NCI-H146 (cell line): ENCODE data around the gene MARCHF3.
"Not testable (repeated sequence)": the region's sequence is repeated elsewhere in the genome, so short reads cannot be mapped to it uniquely, and the experiment has no call there.

Source experiments
- DNase-seq: peaks from one replicate; lab custom pipeline; 2025; lab: John Stamatoyannopoulos, UW

Gene MARCHF3

GRCh38 chr5:126917918-126918614, 112.3 kb downstream of the MARCHF3 start:
- peak; percentile 92 for DNase-seq

GRCh38 chr5:126915496-126915895, 114.9 kb downstream of the MARCHF3 start:
- no peak for DNase-seq

DNA sequence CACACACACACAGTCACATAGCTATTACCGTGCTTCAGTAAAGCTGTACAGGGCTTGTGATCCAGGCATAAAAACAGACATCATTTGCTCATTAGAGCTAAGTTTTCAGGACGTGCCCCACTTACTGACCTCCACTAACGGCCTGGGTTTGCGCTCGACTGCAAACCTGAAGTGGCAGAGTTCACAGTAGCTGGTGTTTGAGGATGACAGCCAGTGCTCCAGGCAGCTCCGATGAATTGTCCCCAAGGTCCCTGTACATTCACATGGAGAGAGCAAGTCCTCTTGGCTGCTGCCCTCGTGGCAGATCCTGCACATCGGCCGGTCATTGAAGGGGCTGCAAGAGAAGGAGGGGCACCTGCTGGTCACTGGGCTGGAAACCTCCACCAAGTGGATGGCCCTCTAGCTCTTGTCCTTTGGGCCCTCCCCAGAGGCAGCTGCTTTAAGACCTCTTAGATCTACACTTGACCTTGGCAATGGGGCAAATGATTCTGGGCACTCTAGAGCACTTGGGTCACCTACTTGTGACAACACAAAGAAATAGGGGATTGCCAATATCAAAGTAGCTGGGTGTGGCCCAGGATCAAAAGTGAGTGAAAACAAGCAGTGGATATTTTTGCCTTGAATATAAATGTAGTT, 115.4 kb downstream of the MARCHF3 start:
- no peak for DNase-seq

GRCh38 chr5:126912616-126913200, 117.7 kb downstream of the MARCHF3 start:
- no peak for DNase-seq

DNA sequence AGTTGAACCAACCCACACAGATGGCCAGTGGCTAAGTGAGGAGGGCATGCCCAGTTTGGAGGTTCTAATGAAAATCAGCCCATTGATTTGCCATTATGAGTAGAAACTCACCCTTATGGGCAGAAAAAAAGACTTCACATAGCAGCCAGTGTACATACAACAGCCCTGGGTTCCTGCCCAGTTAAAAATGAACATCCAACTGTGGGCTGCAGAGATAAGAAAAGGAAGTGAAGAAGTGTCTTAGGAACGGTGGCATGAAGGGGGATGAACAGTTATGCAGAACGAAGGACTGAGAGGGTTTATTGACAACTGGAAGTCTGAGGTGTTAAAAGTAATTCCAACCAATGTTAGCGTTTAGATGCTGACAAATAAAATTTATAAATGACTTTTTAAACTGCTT, 118.4 kb downstream of the MARCHF3 start:
- no peak for DNase-seq

- no peak for DNase-seq
Measured at GRCh38 chr5:126909856-126910255, 120.5 kb downstream of the MARCHF3 start.

GRCh38 chr5:126904407-126904806, 126.0 kb downstream of the MARCHF3 start:
- not testable (repeated sequence) for DNase-seq

- no peak for DNase-seq
Measured at GRCh38 chr5:126900796-126901195, 129.6 kb downstream of the MARCHF3 start.

- DNase-seq = no peak
Measured at GRCh38 chr5:126899476-126899875, 130.9 kb downstream of the MARCHF3 start.

- no peak for DNase-seq
Measured at GRCh38 chr5:126897851-126898630, 132.3 kb downstream of the MARCHF3 start.

DNA sequence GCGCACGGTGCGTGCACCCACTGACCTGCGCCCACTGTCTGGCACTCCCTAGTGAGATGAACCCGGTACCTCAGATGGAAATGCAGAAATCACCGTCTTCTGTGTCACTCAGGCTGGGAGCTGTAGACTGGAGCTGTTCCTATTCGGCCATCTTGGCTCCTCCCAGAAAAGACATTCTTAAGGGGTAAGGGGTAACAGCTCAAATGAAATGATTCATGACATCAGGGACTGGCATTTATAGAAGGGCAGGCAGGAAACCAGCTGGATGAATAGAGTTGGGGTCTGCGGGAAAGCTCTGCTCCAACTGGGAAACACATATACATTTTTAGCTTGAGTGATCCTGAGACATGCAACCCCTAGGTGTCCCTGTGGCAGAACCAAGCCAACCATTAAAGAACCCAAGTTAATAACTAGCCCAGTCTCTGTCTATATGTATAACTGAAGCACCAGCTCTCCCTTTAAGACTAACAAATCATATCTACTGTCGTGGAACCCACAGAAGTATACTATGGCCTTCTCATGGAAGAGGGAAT, 134.1 kb downstream of the MARCHF3 start:
- DNase-seq = no peak

DNA sequence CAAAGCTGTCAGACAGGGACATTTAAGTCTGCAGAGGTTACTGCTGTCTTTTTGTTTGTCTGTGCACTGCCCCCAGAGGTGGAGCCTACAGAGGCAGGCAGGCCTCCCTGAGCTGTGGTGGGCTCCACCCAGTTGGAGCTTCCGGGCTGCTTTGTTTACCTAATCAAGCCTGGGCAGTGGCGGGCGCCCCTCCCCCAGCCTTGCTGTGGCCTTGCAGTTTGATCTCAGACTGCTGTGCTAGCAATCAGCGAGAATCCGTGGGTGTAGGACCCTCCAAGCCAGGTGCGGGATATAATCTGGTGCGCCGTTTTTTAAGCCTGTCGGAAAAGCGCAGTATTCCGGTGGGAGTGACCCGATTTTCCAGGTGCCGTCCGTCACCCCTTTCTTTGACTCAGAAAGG, 134.6 kb downstream of the MARCHF3 start:
- not testable (repeated sequence) for DNase-seq

DNA sequence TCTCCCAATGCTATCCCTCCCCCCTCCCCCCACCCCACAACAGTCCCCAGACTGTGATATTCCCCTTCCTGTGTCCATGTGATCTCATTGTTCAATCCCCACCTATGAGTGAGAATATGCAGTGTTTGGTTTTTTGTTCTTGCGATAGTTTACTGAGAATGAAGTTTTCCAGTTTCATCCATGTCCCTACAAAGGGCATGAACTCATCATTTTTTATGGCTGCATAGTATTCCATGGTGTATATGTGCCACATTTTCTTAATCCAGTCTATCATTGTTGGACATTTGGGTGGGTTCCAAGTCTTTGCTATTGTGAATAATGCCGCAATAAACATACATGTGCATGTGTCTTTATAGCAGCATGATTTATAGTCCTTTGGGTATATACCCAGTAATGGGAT, 139.9 kb downstream of the MARCHF3 start:
- DNase-seq = not testable (repeated sequence)

- no peak for DNase-seq
Measured at GRCh38 chr5:126888175-126888574, 142.2 kb downstream of the MARCHF3 start.

DNA sequence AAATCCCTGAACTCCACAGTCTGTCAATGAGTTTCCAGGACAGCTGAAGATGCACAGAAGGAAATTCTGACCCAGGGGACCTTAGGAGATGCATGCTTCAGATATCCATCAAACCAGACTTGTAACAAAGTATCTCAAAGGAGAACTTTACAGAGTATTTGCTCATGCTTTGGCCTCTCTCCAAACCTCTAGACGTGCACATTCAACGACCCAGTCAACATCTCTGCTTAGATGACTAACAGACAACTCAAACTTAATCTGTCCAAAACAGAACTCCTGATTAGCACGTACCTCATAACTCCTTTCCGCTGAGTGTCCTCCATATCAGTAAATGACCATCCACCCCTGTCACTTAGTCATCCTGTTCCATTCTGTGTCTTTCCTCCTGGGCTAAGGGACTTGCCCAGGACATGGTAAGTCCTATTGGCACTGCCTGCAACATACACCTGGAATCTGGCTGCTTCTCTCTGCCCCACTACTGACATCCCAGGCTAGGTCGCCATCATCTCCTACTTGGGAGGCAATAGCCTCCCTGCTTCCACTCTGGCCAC, 146.0 kb downstream of the MARCHF3 start:
- no peak for DNase-seq

GRCh38 chr5:126883564-126884245, 146.7 kb downstream of the MARCHF3 start:
- DNase-seq = no peak

DNA sequence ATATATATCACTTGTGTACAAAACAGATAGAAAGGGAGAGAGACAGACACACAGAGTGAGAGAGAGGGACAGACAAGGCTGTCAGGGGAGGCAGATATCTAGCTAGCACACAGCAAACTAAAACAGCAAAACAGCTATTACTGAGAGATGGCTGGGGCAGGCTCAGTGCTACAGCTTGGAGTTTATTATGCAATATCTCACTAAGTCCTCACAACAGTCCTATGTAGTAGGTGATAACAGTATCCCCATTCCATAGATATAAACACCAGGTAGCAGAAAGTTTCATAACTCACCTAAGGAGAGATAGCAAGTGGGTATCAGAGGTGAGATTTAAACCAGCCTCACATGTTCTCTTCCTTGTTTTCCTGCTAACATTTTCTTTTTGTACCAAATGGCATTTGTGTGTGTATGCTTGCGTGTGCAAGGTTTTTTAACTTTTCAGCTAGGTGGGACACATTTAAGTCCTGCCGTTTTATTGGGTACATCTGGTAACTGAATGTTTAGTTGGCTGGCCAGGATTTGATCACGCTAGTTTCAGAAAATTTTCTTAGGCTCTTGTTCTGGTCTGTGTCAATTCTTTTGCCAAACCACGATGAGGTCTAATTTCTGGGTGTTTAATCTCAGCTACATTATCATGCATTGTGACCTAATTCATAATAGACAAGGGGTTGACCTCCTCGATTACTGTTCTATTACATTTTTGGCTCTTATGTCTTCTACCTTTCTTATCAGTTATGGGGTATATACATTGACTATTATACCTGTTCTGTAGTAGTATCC, 148.3 kb downstream of the MARCHF3 start:
- no peak for DNase-seq

DNA sequence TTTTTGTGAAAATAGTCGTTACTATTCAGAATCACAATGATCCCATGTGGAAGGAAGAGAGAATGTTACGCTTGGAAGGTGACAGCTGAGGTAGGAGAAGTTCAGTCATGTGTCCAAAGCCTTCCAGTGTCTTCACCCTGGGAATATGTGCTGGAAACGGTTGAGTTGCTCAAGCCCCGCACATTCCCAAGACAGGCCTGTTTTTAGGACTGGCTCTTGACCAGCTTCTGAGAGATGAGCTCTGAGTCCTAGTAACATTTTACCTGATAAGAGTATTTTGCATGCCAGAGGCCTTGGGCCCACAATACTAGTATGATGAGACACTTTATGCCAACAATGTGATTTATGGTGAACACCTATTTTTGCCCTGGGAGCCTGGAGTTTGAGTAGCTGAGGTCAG, 151.7 kb downstream of the MARCHF3 start:
- DNase-seq = no peak

GRCh38 chr5:126878085-126878484, 152.3 kb downstream of the MARCHF3 start:
- DNase-seq = no peak

- no peak for DNase-seq
Measured at GRCh38 chr5:126877602-126878001, 152.8 kb downstream of the MARCHF3 start.
